Myocyte (in vitro differentiated cells): Measurements from ENCODE around the gene MTMR8. TPM values are rescaled to one million over a fixed set of nuclear protein-coding genes. Genes with fewer than 3 reads are reported as not detected.
"Not testable (repeated sequence)": the region's sequence is repeated elsewhere in the genome, so short reads cannot be mapped to it uniquely, and the experiment has no call there.

Experiments used
- DNase-seq: peaks from one replicate; pipeline ENCODE4 v3.0.0-alpha.2; 2012; ENCODE audit warnings: low read depth
- polyA plus RNA-seq: library from polyadenylated mRNA; unstranded; fragments of >200 nt; gene quantifications from one replicate; pipeline ENCODE4 v1.2.1, GENCODE V29; 2012; ENCODE audit warnings: missing spikeins
- total RNA-seq: library from RNA; depleted of rRNA; stranded (reverse); fragments of >200 nt; gene quantifications from 2 replicates; pipeline ENCODE4 v1.2.3, GENCODE V29; 2014

Gene MTMR8
- total RNA-seq, result not detected in 2 replicates
- not detected for polyA plus RNA-seq

GRCh38 chrX:64394874-64395567, at the start of gene MTMR8:
MTMR8 (minus strand) TSS chrX:64395452; CDS start chrX:64395363, 89 bp downstream.
- DNase-seq, result no peak

GRCh38 chrX:64439551-64439950, 44.3 kb upstream of the MTMR8 start:
- DNase-seq, result no peak

- DNase-seq, result no peak
These were observed 42.4 kb upstream of the MTMR8 start for GRCh38 chrX:64437665-64438064.

GRCh38 chrX:64437218-64437617, 42.0 kb upstream of the MTMR8 start:
- no peak for DNase-seq

- DNase-seq, result no peak
These were observed 33.1 kb upstream of the MTMR8 start for GRCh38 chrX:64428371-64428770.

GRCh38 chrX:64427787-64428186, 32.5 kb upstream of the MTMR8 start:
- no peak for DNase-seq

GRCh38 chrX:64427281-64427680, 32.0 kb upstream of the MTMR8 start:
- no peak for DNase-seq

- not testable (repeated sequence) for DNase-seq
These were observed 14.5 kb upstream of the MTMR8 start for GRCh38 chrX:64409730-64410129.

GRCh38 chrX:64398088-64398487, 2.8 kb upstream of the MTMR8 start:
- no peak for DNase-seq

- no peak for DNase-seq
These were observed 297 bp upstream of the MTMR8 start for GRCh38 chrX:64395568-64395929.

GRCh38 chrX:64394059-64394873, 986 bp downstream of the MTMR8 start:
- DNase-seq, result no peak

GRCh38 chrX:64389489-64389888, 5.8 kb downstream of the MTMR8 start:
- no peak for DNase-seq

GRCh38 chrX:64380789-64381188, 14.5 kb downstream of the MTMR8 start:
- not testable (repeated sequence) for DNase-seq

- no peak for DNase-seq
These were observed 15.3 kb downstream of the MTMR8 start for GRCh38 chrX:64379924-64380323.

- DNase-seq, result no peak
These were observed 17.5 kb downstream of the MTMR8 start for GRCh38 chrX:64377753-64378152.

GRCh38 chrX:64352081-64352480, 43.2 kb downstream of the MTMR8 start:
- DNase-seq, result no peak

- no peak for DNase-seq
These were observed 44.7 kb downstream of the MTMR8 start for GRCh38 chrX:64350521-64350920.

- DNase-seq, result no peak
These were observed 45.2 kb downstream of the MTMR8 start for GRCh38 chrX:64350047-64350446.

GRCh38 chrX:64342811-64343210, 52.4 kb downstream of the MTMR8 start:
- no peak for DNase-seq

GRCh38 chrX:64338296-64338695, 57.0 kb downstream of the MTMR8 start:
- DNase-seq, result no peak

GRCh38 chrX:64334467-64334866, 60.8 kb downstream of the MTMR8 start:
- no peak for DNase-seq

GRCh38 chrX:64330284-64330683, 65.0 kb downstream of the MTMR8 start:
- DNase-seq, result no peak

GRCh38 chrX:64321507-64321906, 73.7 kb downstream of the MTMR8 start:
- DNase-seq, result no peak
